Stimulated activated naive CD8-positive, alpha-beta T cell treated with anti-CD3 and anti-CD28 coated beads, Interleukin-15, Interleukin-2, amounts not matched to agents 100 ng/mL and 50 ng/mL, for 24 hours (primary cell): ENCODE data around the gene BTBD2.

ENCODE experiments used
- H3K27ac Mint-ChIP-seq: one replicate; pipeline ENCODE4 v1.8.0; 2021; ENCODE audit warnings: mild to moderate bottlenecking, mixed read lengths
- H3K27me3 Mint-ChIP-seq: one replicate; pipeline ENCODE4 v1.8.0; 2021; ENCODE audit warnings: mixed read lengths
- H3K36me3 Mint-ChIP-seq: one replicate; pipeline ENCODE4 v1.8.0; 2021; ENCODE audit warnings: low read depth, mixed read lengths
- H3K4me1 Mint-ChIP-seq: one replicate; pipeline ENCODE4 v1.8.0; 2021; ENCODE audit warnings: low read depth, mixed read lengths
- H3K4me3 Mint-ChIP-seq: one replicate; pipeline ENCODE4 v1.8.0; 2021; ENCODE audit warnings: mild to moderate bottlenecking, mixed read lengths
- H3K9me3 Mint-ChIP-seq: one replicate; pipeline ENCODE4 v1.8.0; 2021; ENCODE audit warnings: mixed read lengths

Gene BTBD2

GRCh38 chr19:2015608-2015950 is at the start of gene BTBD2:
TSS of gene BTBD2 (minus strand) at chr19:2015714. CDS start at chr19:2015703, 11 bp downstream.
- Mint-ChIP-seq H3K9me3 (no peaks in the 10 kb centered on the region), H3K27me3 (no peaks in the 10 kb centered on the region), H3K27ac (no peak within 1 kb of the TSS), H3K4me1 (peaks cover 12% of the 10 kb centered on the region), H3K36me3 (no peaks in the 10 kb centered on the region), H3K4me3 (peak within 1 kb of the TSS; percentile 60)

- Mint-ChIP-seq H3K36me3 (no peaks in the 10 kb centered on the region), H3K27me3 (no peaks in the 10 kb centered on the region), H3K27ac (no peak overlapping the region), H3K9me3 (no peaks in the 10 kb centered on the region), H3K4me3 (no peak overlapping the region), H3K4me1 (peaks cover 23% of the 10 kb centered on the region)
These were observed 49.4 kb upstream of the BTBD2 start for GRCh38 chr19:2064788-2065524.

- Mint-ChIP-seq H3K4me1 (peaks cover 20% of the 10 kb centered on the region), H3K36me3 (no peaks in the 10 kb centered on the region)
These were observed 48.9 kb upstream of the BTBD2 start for GRCh38 chr19:2064395-2064787.

GRCh38 chr19:2063824-2064223 is 48.3 kb upstream of the BTBD2 start:
- H3K36me3 Mint-ChIP-seq, result no peaks in the 10 kb centered on the region
- no peaks in the 10 kb centered on the region for H3K9me3 Mint-ChIP-seq
- peaks cover 24% of the 10 kb centered on the region for H3K4me1 Mint-ChIP-seq
- no peak overlapping the region for H3K27ac Mint-ChIP-seq
- H3K27me3 Mint-ChIP-seq, result no peaks in the 10 kb centered on the region
- peak overlapping the region; percentile 17 for H3K4me3 Mint-ChIP-seq

More at GRCh38 chr19:2064395-2064787, 48.9 kb upstream of the BTBD2 start:
- H3K27ac Mint-ChIP-seq, result no peak overlapping the region
- H3K27me3 Mint-ChIP-seq, result no peaks in the 10 kb centered on the region
- no peaks in the 10 kb centered on the region for H3K9me3 Mint-ChIP-seq
- H3K4me3 Mint-ChIP-seq, result no peak overlapping the region

- Mint-ChIP-seq H3K36me3 (no peaks in the 10 kb centered on the region), H3K27ac (peak overlapping the region; percentile 81), H3K4me3 (peak overlapping the region; percentile 82), H3K9me3 (no peaks in the 10 kb centered on the region), H3K4me1 (peaks cover 32% of the 10 kb centered on the region), H3K27me3 (no peaks in the 10 kb centered on the region)
These were observed 47.3 kb upstream of the BTBD2 start for GRCh38 chr19:2062770-2063169.

- Mint-ChIP-seq H3K4me3 (peak overlapping the region; percentile 82), H3K36me3 (no peaks in the 10 kb centered on the region), H3K27ac (peak overlapping the region; percentile 81), H3K4me1 (peaks cover 32% of the 10 kb centered on the region), H3K27me3 (no peaks in the 10 kb centered on the region), H3K9me3 (no peaks in the 10 kb centered on the region)
These were observed 46.8 kb upstream of the BTBD2 start for GRCh38 chr19:2062389-2062729.

- Mint-ChIP-seq H3K4me3 (peak overlapping the region; percentile 82), H3K27me3 (no peaks in the 10 kb centered on the region), H3K36me3 (no peaks in the 10 kb centered on the region), H3K4me1 (peaks cover 38% of the 10 kb centered on the region), H3K9me3 (no peaks in the 10 kb centered on the region), H3K27ac (peak overlapping the region; percentile 81)
These were observed 46.2 kb upstream of the BTBD2 start for GRCh38 chr19:2061495-2062388.

GRCh38 chr19:2060884-2061494 is 45.5 kb upstream of the BTBD2 start:
- Mint-ChIP-seq H3K4me3 (peak overlapping the region; percentile 87), H3K4me1 (peaks cover 43% of the 10 kb centered on the region), H3K36me3 (no peaks in the 10 kb centered on the region), H3K9me3 (no peaks in the 10 kb centered on the region), H3K27me3 (no peaks in the 10 kb centered on the region), H3K27ac (peak overlapping the region; percentile 97)

- Mint-ChIP-seq H3K27me3 (no peaks in the 10 kb centered on the region), H3K4me1 (peaks cover 55% of the 10 kb centered on the region), H3K9me3 (no peaks in the 10 kb centered on the region), H3K36me3 (no peaks in the 10 kb centered on the region), H3K4me3 (peak overlapping the region; percentile 87), H3K27ac (peak overlapping the region; percentile 97)
These were observed 44.1 kb upstream of the BTBD2 start for GRCh38 chr19:2059422-2060201.

GRCh38 chr19:2058570-2059421 is 43.3 kb upstream of the BTBD2 start:
- Mint-ChIP-seq H3K27me3 (no peaks in the 10 kb centered on the region), H3K4me3 (no peak overlapping the region), H3K36me3 (no peaks in the 10 kb centered on the region), H3K27ac (peak overlapping the region; percentile 48), H3K9me3 (no peaks in the 10 kb centered on the region), H3K4me1 (peaks cover 56% of the 10 kb centered on the region)

GRCh38 chr19:2057484-2058469 is 42.3 kb upstream of the BTBD2 start:
- Mint-ChIP-seq H3K27ac (no peak overlapping the region), H3K9me3 (no peaks in the 10 kb centered on the region), H3K4me1 (peaks cover 64% of the 10 kb centered on the region), H3K4me3 (no peak overlapping the region), H3K36me3 (no peaks in the 10 kb centered on the region), H3K27me3 (no peaks in the 10 kb centered on the region)

GRCh38 chr19:2056837-2057192 is 41.3 kb upstream of the BTBD2 start:
- no peaks in the 10 kb centered on the region for H3K36me3 Mint-ChIP-seq
- no peaks in the 10 kb centered on the region for H3K27me3 Mint-ChIP-seq
- H3K4me1 Mint-ChIP-seq, result peaks cover 65% of the 10 kb centered on the region
- H3K9me3 Mint-ChIP-seq, result no peaks in the 10 kb centered on the region
- no peak overlapping the region for H3K4me3 Mint-ChIP-seq
- no peak overlapping the region for H3K27ac Mint-ChIP-seq
